GDM1 (cell line): ENCODE results near the gene FIGNL2.
A peak's percentile ranks its signal among the peaks of the same experiment; 100 is the strongest.
"Not testable (repeated sequence)": the region's sequence is repeated elsewhere in the genome, so short reads cannot be mapped to it uniquely, and the experiment has no call there.

Source experiments
- DNase-seq: peaks from one replicate; lab custom pipeline; 2025; lab: John Stamatoyannopoulos, UW

FIGNL2 gene

GRCh38 chr12:51848326-51848727 is at the start of gene FIGNL2:
Gene FIGNL2 (minus strand): TSS chr12:51848718. CDS start chr12:51822413, 26,305 bp downstream.
- DNase-seq = no peak

GRCh38 chr12:51897181-51897580 is 48.7 kb upstream of the FIGNL2 start:
- no peak for DNase-seq

- DNase-seq = no peak
Observed at GRCh38 chr12:51896236-51896635, 47.7 kb upstream of the FIGNL2 start.

GRCh38 chr12:51895378-51896135 is 47.0 kb upstream of the FIGNL2 start:
- DNase-seq = no peak

- DNase-seq = no peak
Observed at GRCh38 chr12:51893786-51894185, 45.3 kb upstream of the FIGNL2 start.

GRCh38 chr12:51891843-51892242 is 43.3 kb upstream of the FIGNL2 start:
- DNase-seq = no peak

- DNase-seq = no peak
Observed at GRCh38 chr12:51890511-51891171, 42.1 kb upstream of the FIGNL2 start.

GRCh38 chr12:51890133-51890464 is 41.6 kb upstream of the FIGNL2 start:
- DNase-seq = no peak

- DNase-seq = no peak
Observed at GRCh38 chr12:51889216-51890132, 41.0 kb upstream of the FIGNL2 start.

GRCh38 chr12:51888316-51889215 is 40.0 kb upstream of the FIGNL2 start:
- DNase-seq = no peak

GRCh38 chr12:51887476-51888315 is 39.2 kb upstream of the FIGNL2 start, which contains the start of gene ANKRD33:
Gene ANKRD33 (plus strand): TSS chr12:51888103. CDS start chr12:51888187, 84 bp downstream.
- no peak for DNase-seq

GRCh38 chr12:51886021-51886710 is 37.6 kb upstream of the FIGNL2 start:
- peak; percentile 62 for DNase-seq

GRCh38 chr12:51885294-51886020 is 36.9 kb upstream of the FIGNL2 start:
- DNase-seq = not testable (repeated sequence)

- DNase-seq = no peak
Observed at GRCh38 chr12:51884676-51885229, 36.2 kb upstream of the FIGNL2 start.

- DNase-seq = no peak
Observed at GRCh38 chr12:51883998-51884675, 35.6 kb upstream of the FIGNL2 start.

GRCh38 chr12:51883295-51883694 is 34.8 kb upstream of the FIGNL2 start:
- no peak for DNase-seq

- no peak for DNase-seq
Observed at GRCh38 chr12:51879102-51879501, 30.6 kb upstream of the FIGNL2 start.

GRCh38 chr12:51874486-51874885 is 26.0 kb upstream of the FIGNL2 start:
- no peak for DNase-seq
